D721Med (cell line): ENCODE results near the gene PHLDA1.

Source experiments
- DNase-seq: peaks from one replicate; pipeline ENCODE4 v3.0.0; 2011; ENCODE audit warnings: low spot score; ENCODE audit not compliant: insufficient read length
- FAIRE-seq: peaks from 2 replicates; lab custom pipeline; 2011; peaks lifted over from hg19 to GRCh38; lab: Jason Lieb, UNC
- CTCF ChIP-seq: IDR thresholded peaks from 2 replicates; pipeline ENCODE4 v1.5.1; 2012; ENCODE audit warnings: mild to moderate bottlenecking, control low read depth; ENCODE audit not compliant: insufficient read depth; ENCODE audit errors: missing control alignments

The PHLDA1 gene

GRCh38 chr12:76024942-76025600, 6.5 kb downstream of the PHLDA1 start:
- FAIRE-seq: no peak
- no peak for TF ChIP-seq CTCF
- no peak for DNase-seq

- no peak for TF ChIP-seq CTCF
- FAIRE-seq: no peak
- no peak for DNase-seq
Observed at GRCh38 chr12:76024102-76024781, 7.3 kb downstream of the PHLDA1 start.

DNA sequence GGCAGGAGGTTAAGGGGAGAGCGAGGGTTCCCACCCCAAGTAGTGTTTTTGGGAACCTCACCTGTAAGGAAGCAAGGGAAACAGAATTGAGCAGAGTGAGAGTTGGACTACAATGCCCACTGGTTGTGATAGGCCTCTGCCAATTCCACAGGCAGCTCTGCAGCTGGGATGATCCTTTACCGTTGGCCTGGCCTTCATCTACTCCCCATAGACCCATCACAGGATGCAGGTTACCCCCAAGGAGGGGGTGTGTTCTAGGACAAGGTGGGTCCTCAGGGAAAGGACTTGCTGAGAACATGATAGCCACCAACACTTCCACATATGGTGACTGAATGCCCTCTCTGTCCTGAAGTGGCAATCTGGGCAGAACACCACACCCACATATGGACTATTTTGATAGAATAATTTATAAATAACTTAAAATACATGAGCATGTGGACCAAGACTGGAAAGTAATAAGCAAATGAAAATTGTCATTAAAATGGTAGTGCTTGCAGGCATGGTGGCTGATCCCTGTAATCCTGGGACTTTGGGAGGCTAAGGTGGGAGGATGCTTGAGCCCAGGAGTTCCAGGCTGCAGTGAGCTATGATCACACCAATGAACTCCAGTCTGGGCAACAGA, 8.4 kb downstream of the PHLDA1 start:
- FAIRE-seq (no peak), DNase-seq (no peak)
- no peak for TF ChIP-seq CTCF

GRCh38 chr12:76022506-76022905, 9.1 kb downstream of the PHLDA1 start:
- DNase-seq: no peak
- no peak for FAIRE-seq
- no peak for TF ChIP-seq CTCF

GRCh38 chr12:76020731-76021672, 10.6 kb downstream of the PHLDA1 start:
- DNase-seq: no peak
- no peak for FAIRE-seq
- no peak for TF ChIP-seq CTCF

GRCh38 chr12:76020281-76020680, 11.3 kb downstream of the PHLDA1 start:
- FAIRE-seq: no peak
- no peak for DNase-seq
- TF ChIP-seq CTCF: no peak
